ENCODE results near the gene SH3BGRL2.
"Not testable (repeated sequence)": the region's sequence is repeated elsewhere in the genome, so short reads cannot be mapped to it uniquely, and the experiment has no call there.

SH3BGRL2 gene

DNA sequence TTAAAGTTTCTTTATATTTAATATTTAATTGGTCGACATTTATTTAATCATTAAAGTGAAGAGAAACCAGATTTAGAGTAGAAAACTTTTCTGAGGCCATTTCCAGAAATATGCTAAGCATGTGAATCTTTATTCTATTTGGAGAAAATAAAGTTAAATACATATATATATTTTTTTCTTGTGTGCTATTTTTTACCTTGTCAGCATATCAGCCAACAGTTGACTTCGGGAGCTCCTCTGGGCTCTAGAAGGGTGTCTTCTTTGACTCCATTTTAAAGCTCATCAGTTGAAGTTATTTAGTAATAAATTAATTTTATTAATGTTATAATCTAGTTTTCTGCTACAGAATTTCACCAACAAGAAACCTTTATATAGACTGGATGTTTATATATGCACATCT lies 73.1 kb downstream of the SH3BGRL2 start:
- no peak for DNase-seq

GRCh38 chr6:79705456-79705995 lies 74.4 kb downstream of the SH3BGRL2 start:
- DNase-seq: no peak

- DNase-seq: no peak
Observed at GRCh38 chr6:79706527-79706926, 75.4 kb downstream of the SH3BGRL2 start.

DNA sequence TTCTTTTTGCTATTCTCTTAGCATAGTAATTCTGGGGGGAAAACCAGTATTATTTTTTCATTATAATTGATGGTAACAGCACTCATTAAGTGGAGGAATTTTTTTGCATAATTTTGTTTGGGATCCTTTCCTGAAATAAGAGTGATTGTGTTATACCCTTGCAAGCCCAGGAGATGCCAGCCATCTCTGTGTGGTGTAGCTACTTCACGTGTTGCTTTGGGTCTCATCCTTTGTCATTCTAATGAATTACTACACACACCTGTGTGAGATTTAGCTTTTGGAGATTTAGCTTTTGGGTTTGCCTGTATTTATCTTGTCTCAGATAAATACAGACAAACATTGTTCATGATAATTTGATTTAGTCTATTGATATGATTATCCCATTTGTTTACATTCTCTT lies 76.5 kb downstream of the SH3BGRL2 start:
- DNase-seq: no peak

- no peak for DNase-seq
Observed at GRCh38 chr6:79708095-79708791, 77.1 kb downstream of the SH3BGRL2 start.

- DNase-seq: no peak
Observed at GRCh38 chr6:79710127-79710526, 79.0 kb downstream of the SH3BGRL2 start.

DNA sequence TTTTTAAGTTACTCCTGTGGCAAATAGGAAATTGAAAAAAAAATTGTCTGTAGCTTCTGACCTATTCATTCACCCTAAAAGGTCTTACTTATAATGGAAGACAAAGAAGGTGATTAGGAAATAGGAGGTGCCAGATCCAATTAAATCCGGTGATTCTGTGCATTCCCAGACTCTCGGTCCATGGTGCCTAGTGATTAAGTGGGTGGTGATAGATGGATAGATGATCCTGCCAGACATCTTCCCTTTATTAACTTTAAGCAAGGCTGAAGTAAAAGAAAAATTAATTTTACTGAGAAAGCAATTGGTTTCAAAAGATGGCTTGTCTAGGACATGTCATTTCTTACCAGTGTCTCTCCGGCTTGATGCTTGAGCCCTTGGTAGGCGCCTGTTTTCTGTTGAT lies 80.0 kb downstream of the SH3BGRL2 start:
- DNase-seq: no peak

- no peak for DNase-seq
Observed at GRCh38 chr6:79712144-79712543, 81.0 kb downstream of the SH3BGRL2 start.

- DNase-seq: no peak
Observed at GRCh38 chr6:79712616-79713135, 81.5 kb downstream of the SH3BGRL2 start.

- peak; percentile 20 to 43 for DNase-seq
Observed at GRCh38 chr6:79713701-79714322, 82.7 kb downstream of the SH3BGRL2 start.

DNA sequence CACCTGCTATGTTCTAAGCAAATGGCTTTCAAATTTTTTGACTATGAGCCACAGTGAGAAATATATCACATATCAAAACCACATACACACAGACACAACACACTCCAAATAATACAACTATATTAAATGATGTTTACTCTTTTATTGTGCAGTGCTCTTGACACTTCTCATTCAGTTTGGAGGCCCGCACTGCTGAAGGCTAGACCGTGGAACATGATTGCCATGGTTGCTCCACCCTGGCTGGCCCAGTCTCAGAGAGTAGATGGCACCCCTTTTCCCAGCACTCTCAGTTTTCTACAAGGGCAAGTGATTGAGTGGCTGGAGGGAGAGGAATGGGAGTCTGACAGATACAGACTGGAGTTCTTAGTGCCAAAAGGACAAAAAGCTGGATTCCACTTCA lies 86.9 kb downstream of the SH3BGRL2 start:
- DNase-seq: no peak

DNA sequence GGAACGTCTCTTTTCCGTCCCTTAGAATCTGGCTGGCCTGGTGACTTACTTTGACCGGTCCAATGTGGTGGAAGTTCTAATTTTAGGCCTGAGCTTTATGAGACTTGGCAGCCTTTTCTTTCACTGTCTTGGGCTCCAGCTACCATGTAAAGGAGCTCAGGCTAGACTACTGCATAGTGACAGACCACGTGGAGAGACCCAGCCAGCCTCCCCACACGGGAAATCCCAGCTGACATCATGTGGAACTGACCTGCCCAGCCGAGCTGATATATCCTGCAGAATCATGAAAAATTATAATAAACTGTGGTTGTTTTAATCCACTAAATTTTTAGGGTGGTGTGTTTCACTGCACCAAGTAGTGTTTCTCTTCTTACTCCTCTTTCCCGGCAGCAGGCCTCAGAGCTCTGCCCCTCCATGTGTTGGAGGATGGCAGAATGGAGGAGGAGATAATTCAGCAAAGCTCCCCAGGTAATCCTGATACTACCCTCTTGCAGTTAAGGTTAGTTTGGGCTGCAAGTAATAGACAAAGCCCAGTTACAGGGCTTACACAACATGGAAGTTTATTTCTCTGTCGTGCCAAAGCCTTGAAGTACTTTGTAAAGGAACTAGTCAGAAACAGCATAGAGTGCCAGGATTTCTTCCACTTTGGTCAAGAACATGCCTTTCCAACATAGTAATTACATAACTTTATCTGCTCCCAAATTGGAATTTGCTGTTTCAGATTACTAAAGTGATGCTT lies 87.5 kb downstream of the SH3BGRL2 start:
- DNase-seq: no peak

DNA sequence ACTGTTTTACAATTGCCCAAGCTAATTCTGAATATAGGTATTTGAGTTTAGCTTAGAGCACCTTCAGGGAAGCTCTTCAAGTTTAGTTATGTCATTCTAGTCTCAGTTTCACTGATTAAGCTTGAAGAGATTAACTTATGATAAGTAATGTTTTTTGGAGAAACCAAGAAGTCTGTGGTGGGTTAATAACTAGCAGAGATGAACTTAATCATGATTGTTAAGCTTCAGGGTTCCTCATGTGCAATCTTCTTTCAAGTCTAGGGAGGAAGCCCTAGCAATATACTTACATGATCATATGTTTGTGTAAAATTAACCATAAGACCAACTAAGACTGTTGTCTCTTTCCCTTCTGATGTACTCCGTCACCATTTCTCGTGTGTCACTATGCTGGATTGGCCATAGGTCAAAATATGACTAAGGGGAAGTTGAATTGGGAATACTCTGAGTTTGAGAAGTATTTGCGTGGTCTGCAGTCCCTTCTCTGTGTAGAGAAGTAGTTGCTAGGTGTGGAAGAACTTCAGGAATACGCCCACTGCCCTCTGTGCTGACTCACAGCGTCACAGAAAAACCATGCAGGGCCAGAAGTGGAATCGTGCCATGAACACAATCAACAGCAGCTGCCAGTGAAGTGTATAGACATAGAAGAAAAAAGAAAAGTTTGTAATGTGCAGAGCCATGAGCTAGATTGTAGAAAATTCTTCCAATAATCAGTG lies 88.3 kb downstream of the SH3BGRL2 start:
- DNase-seq: no peak

DNA sequence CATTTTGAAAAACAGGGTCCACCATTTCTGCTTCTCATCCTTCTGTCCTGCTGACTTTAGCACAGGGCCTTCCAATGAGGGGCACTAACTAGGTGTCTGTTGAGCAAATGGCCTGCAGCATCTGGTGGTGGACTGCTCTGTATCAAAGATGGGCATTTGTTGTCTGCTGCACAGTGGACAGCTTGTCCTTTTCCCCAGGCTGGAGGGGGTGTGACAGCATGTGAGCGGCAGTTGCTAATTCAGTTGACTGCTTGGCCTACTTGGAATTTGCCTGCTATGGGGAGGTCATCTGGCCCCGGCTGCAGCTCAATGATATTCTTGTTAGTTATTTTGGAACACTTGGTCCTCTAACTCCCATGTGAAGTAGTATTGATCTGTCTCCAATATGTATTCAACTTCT lies 93.7 kb downstream of the SH3BGRL2 start:
- no peak for DNase-seq

- DNase-seq: no peak
Observed at GRCh38 chr6:79731471-79731870, 100.3 kb downstream of the SH3BGRL2 start.

GRCh38 chr6:79733388-79733787 lies 102.3 kb downstream of the SH3BGRL2 start:
- no peak for DNase-seq

- DNase-seq: no peak
Observed at GRCh38 chr6:79734374-79734773, 103.2 kb downstream of the SH3BGRL2 start.

DNA sequence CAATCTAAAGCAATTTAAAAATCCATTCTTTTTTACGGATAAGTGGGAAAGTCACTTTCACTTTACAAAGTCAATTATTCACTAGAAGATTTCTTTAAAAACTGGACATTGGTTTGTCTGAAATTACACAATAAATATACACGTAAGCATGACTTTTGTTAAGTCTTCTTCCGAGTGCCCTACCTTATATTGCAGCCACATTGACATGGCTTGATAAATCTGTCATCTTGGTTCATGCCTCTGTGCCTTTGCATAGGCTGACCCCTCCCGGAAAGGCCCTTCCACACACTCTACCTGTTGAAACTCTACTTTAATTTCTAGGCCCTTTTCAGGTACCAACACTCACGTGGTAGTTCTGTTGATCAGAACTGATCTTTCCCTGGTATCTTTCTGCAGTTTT lies 104.1 kb downstream of the SH3BGRL2 start:
- no peak for DNase-seq

- no peak for DNase-seq
Observed at GRCh38 chr6:79737172-79737571, 106.0 kb downstream of the SH3BGRL2 start.

DNA sequence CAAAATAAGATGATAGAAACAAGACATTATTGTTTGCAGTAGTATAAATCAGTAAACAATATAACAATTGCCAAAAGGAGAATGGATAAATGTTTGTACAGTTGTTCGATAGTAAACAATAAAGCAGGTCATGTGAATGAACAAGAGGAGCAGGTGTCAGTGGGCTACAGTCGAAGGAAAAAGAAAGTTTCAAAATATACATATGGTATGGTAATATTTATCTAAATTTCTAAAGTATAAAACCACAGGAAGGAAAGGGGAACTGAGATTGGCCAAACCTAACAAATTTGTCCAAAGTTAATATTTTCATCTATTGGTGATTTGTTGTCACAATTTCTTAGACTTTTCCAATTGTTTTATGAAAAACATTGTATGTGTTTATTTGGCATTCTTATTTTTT lies 110.9 kb downstream of the SH3BGRL2 start:
- no peak for DNase-seq

- DNase-seq: not testable (repeated sequence)
Observed at GRCh38 chr6:79745282-79745681, 114.2 kb downstream of the SH3BGRL2 start.

- not testable (repeated sequence) for DNase-seq
Observed at GRCh38 chr6:79746325-79746724, 115.2 kb downstream of the SH3BGRL2 start.

- DNase-seq: no peak
Observed at GRCh38 chr6:79750806-79751205, 119.7 kb downstream of the SH3BGRL2 start.
